Activated CD4-positive, alpha-beta T cell treated with anti-CD3 and anti-CD28 coated beads, Interleukin-2, amount 50 U/mL, for 24 hours (primary cell): ENCODE data around the gene TRIM47.

ENCODE experiments used
- DNase-seq, 2 donors: peaks; one replicate each; pipeline ENCODE4 v3.0.0-alpha.2; 2020; ENCODE audit warnings: low read depth in 1 of 2, low spot score in 1 of 2

The TRIM47 gene

GRCh38 chr17:75909051-75909811 is 30.9 kb upstream of the TRIM47 start:
- no peak for DNase-seq

GRCh38 chr17:75908201-75908600 is 29.8 kb upstream of the TRIM47 start:
- DNase-seq: no peak

- DNase-seq: no peak
Measured at GRCh38 chr17:75906143-75906884, 27.9 kb upstream of the TRIM47 start.

- DNase-seq: peak; percentile 91 to 92
Measured at GRCh38 chr17:75904749-75905521, 26.6 kb upstream of the TRIM47 start, which contains the start of gene MRPL38. TSS of gene MRPL38 (minus strand) at chr17:75904884. CDS start at chr17:75904875, 9 bp downstream.

GRCh38 chr17:75902406-75902805 is 24.0 kb upstream of the TRIM47 start:
- DNase-seq: no peak

GRCh38 chr17:75901727-75902126 is 23.3 kb upstream of the TRIM47 start:
- DNase-seq: no peak

- DNase-seq: no peak
Measured at GRCh38 chr17:75900691-75901533, 22.5 kb upstream of the TRIM47 start.

GRCh38 chr17:75899767-75900468 is 21.5 kb upstream of the TRIM47 start:
- no peak for DNase-seq

GRCh38 chr17:75899353-75899752 is 21.0 kb upstream of the TRIM47 start:
- DNase-seq: no peak

GRCh38 chr17:75898791-75899190 is 20.4 kb upstream of the TRIM47 start:
- DNase-seq: no peak

GRCh38 chr17:75898065-75898464 is 19.7 kb upstream of the TRIM47 start:
- DNase-seq: no peak

- DNase-seq: no peak
Measured at GRCh38 chr17:75897160-75898019, 19.0 kb upstream of the TRIM47 start.

GRCh38 chr17:75896415-75897159 is 18.2 kb upstream of the TRIM47 start, which contains the start of gene TRIM65:
TSS of gene TRIM65 (minus strand) at chr17:75896951. CDS start at chr17:75896937, 14 bp downstream.
- DNase-seq: peak; percentile 66 to 68

- DNase-seq: no peak
Measured at GRCh38 chr17:75895370-75896155, 17.2 kb upstream of the TRIM47 start.

- no peak for DNase-seq
Measured at GRCh38 chr17:75894049-75894733, 15.8 kb upstream of the TRIM47 start.

GRCh38 chr17:75893305-75894048 is 15.1 kb upstream of the TRIM47 start:
- DNase-seq: no peak
